Right atrium auricular region (tissue), 2 donors: ENCODE results near the gene IRF7. TPM values are rescaled to one million over a fixed set of nuclear protein-coding genes. Genes with fewer than 3 reads are reported as not detected.

Experiments used
- DNase-seq: peaks from one replicate; pipeline ENCODE4 v3.0.0-alpha.2; 2019; ENCODE audit warnings: low spot score
- H3K27ac ChIP-seq, 2 donors: fragments of 200-600 bp; sonication (generic); 1 replicate in 1 of 2; 2 replicates in 1 of 2; pipeline ENCODE4 v1.5.1; 2016 to 2019
- H3K27me3 ChIP-seq, 2 donors: fragments of 200-600 bp; sonication (generic); one replicate each; pipeline versions ENCODE4 v1.5.1 to v1.6.0; 2017 to 2019
- H3K36me3 ChIP-seq: fragments of 200-600 bp; sonication (generic); one replicate; pipeline ENCODE4 v1.5.1; 2016
- H3K4me1 ChIP-seq, 2 donors: fragments of 200-600 bp; sonication (generic); one replicate each; pipeline versions ENCODE4 v1.5.1 to v1.6.0; 2017 to 2019
- H3K4me3 ChIP-seq, 2 donors: fragments of 200-600 bp; sonication (generic); 1 replicate in 1 of 2; 2 replicates in 1 of 2; pipeline ENCODE4 v1.5.1; 2017 to 2019; ENCODE audit warnings: mild to moderate bottlenecking in 1 of 2, moderate library complexity in 1 of 2
- H3K9me3 ChIP-seq, 2 donors: fragments of 200-600 bp; sonication (generic); one replicate each; pipeline ENCODE4 v1.5.1; 2019
- CTCF ChIP-seq, 2 donors: fragments of 200-600 bp; sonication (generic); IDR thresholded peaks; one replicate each; pipeline ENCODE4 v1.5.1; 2019; ENCODE audit warnings: antibody characterized with exemption in 2 of 2
- total RNA-seq, 2 donors: library from RNA; depleted of rRNA; stranded (reverse); fragments of >200 nt; gene quantifications; one replicate each; pipeline ENCODE4 v1.1.0, GENCODE V29; 2016

IRF7 gene
- total RNA-seq, 2 donors from 2014 or later: 9.6 to 14.9 TPM

DNA sequence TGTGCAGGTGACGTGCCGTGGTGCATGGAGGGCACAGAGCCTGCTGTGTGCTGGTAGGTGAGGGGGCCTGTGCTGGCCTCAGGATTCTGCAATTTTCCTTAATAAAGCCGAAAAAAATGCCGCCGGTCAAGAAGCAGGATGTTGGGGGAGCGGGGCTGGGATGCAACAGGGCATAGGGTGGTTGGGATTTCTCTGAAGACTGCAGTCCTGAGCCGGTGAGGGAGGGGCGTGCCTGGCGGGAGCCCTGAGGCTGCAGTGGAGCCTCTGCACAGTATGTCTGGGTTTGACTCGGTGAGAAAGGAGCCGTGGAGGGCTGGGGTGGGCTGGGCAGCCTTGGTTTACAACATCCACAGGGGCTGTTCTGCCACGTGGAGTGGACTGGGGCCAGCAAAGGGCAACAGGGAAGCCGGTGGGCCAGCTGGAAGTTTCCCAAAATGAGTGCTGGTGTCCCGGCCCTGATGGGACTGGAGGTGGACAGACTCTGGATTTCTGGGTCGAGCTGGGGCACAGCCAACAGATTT lies 7.7 kb upstream of the IRF7 start:
- H3K27me3 ChIP-seq: peaks cover 0 to 3% of the 10 kb centered on the region in 2 donors
- peaks cover 0 to 5% of the 10 kb centered on the region in 2 donors for H3K4me1 ChIP-seq
- no peak for TF ChIP-seq CTCF (IDR thresholded peaks at IDR 0.05)
- H3K27ac ChIP-seq: no peak overlapping the region
- no peak for DNase-seq
- no peak overlapping the region for H3K4me3 ChIP-seq
- H3K36me3 ChIP-seq: no peaks in the 10 kb centered on the region
- H3K9me3 ChIP-seq: no peaks in the 10 kb centered on the region

GRCh38 chr11:621838-622237 lies 6.1 kb upstream of the IRF7 start:
- no peak for TF ChIP-seq CTCF (IDR thresholded peaks at IDR 0.05)
- Histone ChIP-seq H3K27me3 (peaks cover 0 to 3% of the 10 kb centered on the region in 2 donors), H3K36me3 (no peaks in the 10 kb centered on the region)

GRCh38 chr11:620935-621814 lies 5.4 kb upstream of the IRF7 start:
- Histone ChIP-seq H3K36me3 (no peaks in the 10 kb centered on the region), H3K27ac (no peak overlapping the region), H3K9me3 (no peaks in the 10 kb centered on the region), H3K4me1 (peaks cover 0 to 6% of the 10 kb centered on the region in 2 donors), H3K4me3 (no peak overlapping the region), H3K27me3 (peaks cover 0 to 3% of the 10 kb centered on the region in 2 donors)
- DNase-seq: no peak
- no peak for TF ChIP-seq CTCF (IDR thresholded peaks at IDR 0.05)

More at GRCh38 chr11:621838-622237, 6.1 kb upstream of the IRF7 start:
- Histone ChIP-seq H3K27ac (no peak overlapping the region), H3K9me3 (no peaks in the 10 kb centered on the region), H3K4me1 (peaks cover 0 to 5% of the 10 kb centered on the region in 2 donors), H3K4me3 (no peak overlapping the region)
- no peak for DNase-seq

- DNase-seq: no peak
- no peak overlapping the region for H3K27ac ChIP-seq
- TF ChIP-seq CTCF (IDR thresholded peaks at IDR 0.05): no peak
- no peaks in the 10 kb centered on the region for H3K27me3 ChIP-seq
- H3K4me1 ChIP-seq: peaks cover 0 to 11% of the 10 kb centered on the region in 2 donors
- no peaks in the 10 kb centered on the region for H3K9me3 ChIP-seq
- no peak overlapping the region for H3K4me3 ChIP-seq
- H3K36me3 ChIP-seq: no peaks in the 10 kb centered on the region
These were observed 4.5 kb upstream of the IRF7 start for GRCh38 chr11:620201-620600.

GRCh38 chr11:619628-620050 lies 3.9 kb upstream of the IRF7 start:
- no peaks in the 10 kb centered on the region for H3K9me3 ChIP-seq
- no peak for TF ChIP-seq CTCF (IDR thresholded peaks at IDR 0.05)
- no peak for DNase-seq
- no peak overlapping the region for H3K4me3 ChIP-seq
- peaks cover 0 to 17% of the 10 kb centered on the region in 2 donors for H3K4me1 ChIP-seq
- no peak overlapping the region for H3K27ac ChIP-seq
- no peaks in the 10 kb centered on the region for H3K36me3 ChIP-seq
- no peaks in the 10 kb centered on the region for H3K27me3 ChIP-seq
